Muscle of leg (tissue), 11 donors: ENCODE measurements around the gene TBC1D9B. TPM values are rescaled to one million over a fixed set of nuclear protein-coding genes. Genes with fewer than 3 reads are reported as not detected.
A peak's percentile ranks its signal among the peaks of the same experiment; 100 is the strongest.

Source experiments
- DNase-seq: peaks from one replicate; pipeline ENCODE4 v3.0.0; 2013
- H3K27ac ChIP-seq: one replicate; pipeline ENCODE4 v1.5.1; 2013; ENCODE audit warnings: mild to moderate bottlenecking, low read length, control low read depth
- H3K27me3 ChIP-seq: one replicate; pipeline ENCODE4 v1.6.1; 2013; ENCODE audit warnings: low read length; ENCODE audit not compliant: control insufficient read depth, insufficient read depth
- H3K36me3 ChIP-seq: one replicate; pipeline ENCODE4 v1.6.1; 2013; ENCODE audit warnings: low read length; ENCODE audit not compliant: control insufficient read depth, insufficient read depth
- H3K4me1 ChIP-seq: one replicate; pipeline ENCODE4 v1.6.1; 2013; ENCODE audit warnings: low read length; ENCODE audit not compliant: control insufficient read depth, insufficient read depth
- H3K4me3 ChIP-seq: one replicate; pipeline ENCODE4 v1.5.1; 2013; ENCODE audit warnings: low read length, control low read depth
- H3K9me3 ChIP-seq: replicated peaks from 2 replicates; pipeline ENCODE4 v1.6.1; 2013; ENCODE audit warnings: low read depth, low read length; ENCODE audit not compliant: control insufficient read depth
- WGBS: methylation state at CpG from one replicate; pipeline ENCODE4 v1.1.5; 2013; ENCODE audit warnings: missing lambda C conversion rate; ENCODE audit not compliant: insufficient coverage; 5-methylcytosine and 5-hydroxymethylcytosine counted together
- polyA plus RNA-seq, 8 donors: library from polyadenylated mRNA; unstranded; fragments of 120-200 nt; gene quantifications; one replicate each; pipeline versions ENCODE4 v1.2.1 to v1.2.3, GENCODE V29; 2013; ENCODE audit warnings: inconsistent platforms in 1 of 8, low replicate concordance in 1 of 8; ENCODE audit not compliant: insufficient read length in 8 of 8, insufficient read depth in 1 of 8
- total RNA-seq: library from RNA; stranded (reverse); fragments of 120-200 nt; gene quantifications from one replicate; pipeline ENCODE4 v1.2.4, GENCODE V29; 2013

Gene TBC1D9B
- total and polyA plus RNA-seq, 9 donors, result 20.1 to 71.7 (median 53.8) TPM

- WGBS, result 86% methylated on average over 7 of the region's 8 CpGs
- no peaks in the 10 kb centered on the region for H3K27me3 ChIP-seq
Measured at GRCh38 chr5:179926657-179927056, 19.0 kb upstream of the TBC1D9B start.

DNA sequence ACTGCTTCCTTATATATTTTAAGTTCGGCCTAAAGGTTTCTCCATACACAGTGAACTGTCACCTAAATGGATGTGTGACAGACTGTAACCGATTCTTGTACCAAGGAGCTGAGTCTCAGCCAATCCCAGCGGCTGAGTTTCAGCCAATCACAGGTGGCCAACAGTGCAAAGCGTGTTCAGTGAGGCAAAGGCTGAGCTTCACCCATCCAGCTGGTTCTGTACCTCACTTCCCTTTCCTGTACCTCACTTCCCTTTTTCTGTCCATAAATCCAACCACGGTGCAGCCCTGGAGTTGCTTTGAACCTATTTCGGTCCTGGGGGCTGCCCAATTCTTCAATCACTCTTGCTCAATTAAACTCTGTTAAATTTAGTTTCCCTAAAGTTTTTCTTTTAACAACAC lies 15.7 kb upstream of the TBC1D9B start:
- Histone ChIP-seq H3K4me1 (no peaks in the 10 kb centered on the region), H3K27me3 (no peaks in the 10 kb centered on the region), H3K4me3 (no peak overlapping the region), H3K36me3 (no peaks in the 10 kb centered on the region), H3K9me3 (no peaks in the 10 kb centered on the region), H3K27ac (no peak overlapping the region)
- WGBS, result 73% methylated on average over 4 of the region's 6 CpGs
- DNase-seq, result no peak

More at GRCh38 chr5:179926657-179927056, 19.0 kb upstream of the TBC1D9B start:
- no peak overlapping the region for H3K27ac ChIP-seq
- H3K4me1 ChIP-seq, result no peaks in the 10 kb centered on the region
- H3K36me3 ChIP-seq, result no peaks in the 10 kb centered on the region
- DNase-seq, result no peak
- H3K4me3 ChIP-seq, result no peak overlapping the region
- H3K9me3 ChIP-seq, result no peaks in the 10 kb centered on the region

- 80% methylated on average over 1 of the region's 4 CpGs for WGBS
- no peaks in the 10 kb centered on the region for H3K9me3 ChIP-seq
- H3K27ac ChIP-seq, result no peak overlapping the region
- no peak overlapping the region for H3K4me3 ChIP-seq
- no peaks in the 10 kb centered on the region for H3K36me3 ChIP-seq
- no peaks in the 10 kb centered on the region for H3K27me3 ChIP-seq
- H3K4me1 ChIP-seq, result no peaks in the 10 kb centered on the region
- DNase-seq, result no peak
Measured at GRCh38 chr5:179920175-179920574, 12.5 kb upstream of the TBC1D9B start.

- no peaks in the 10 kb centered on the region for H3K4me1 ChIP-seq
- 70% methylated on average over 16 of the region's 20 CpGs for WGBS
- H3K27ac ChIP-seq, result no peak overlapping the region
Measured at GRCh38 chr5:179919487-179920060, 11.9 kb upstream of the TBC1D9B start.

DNA sequence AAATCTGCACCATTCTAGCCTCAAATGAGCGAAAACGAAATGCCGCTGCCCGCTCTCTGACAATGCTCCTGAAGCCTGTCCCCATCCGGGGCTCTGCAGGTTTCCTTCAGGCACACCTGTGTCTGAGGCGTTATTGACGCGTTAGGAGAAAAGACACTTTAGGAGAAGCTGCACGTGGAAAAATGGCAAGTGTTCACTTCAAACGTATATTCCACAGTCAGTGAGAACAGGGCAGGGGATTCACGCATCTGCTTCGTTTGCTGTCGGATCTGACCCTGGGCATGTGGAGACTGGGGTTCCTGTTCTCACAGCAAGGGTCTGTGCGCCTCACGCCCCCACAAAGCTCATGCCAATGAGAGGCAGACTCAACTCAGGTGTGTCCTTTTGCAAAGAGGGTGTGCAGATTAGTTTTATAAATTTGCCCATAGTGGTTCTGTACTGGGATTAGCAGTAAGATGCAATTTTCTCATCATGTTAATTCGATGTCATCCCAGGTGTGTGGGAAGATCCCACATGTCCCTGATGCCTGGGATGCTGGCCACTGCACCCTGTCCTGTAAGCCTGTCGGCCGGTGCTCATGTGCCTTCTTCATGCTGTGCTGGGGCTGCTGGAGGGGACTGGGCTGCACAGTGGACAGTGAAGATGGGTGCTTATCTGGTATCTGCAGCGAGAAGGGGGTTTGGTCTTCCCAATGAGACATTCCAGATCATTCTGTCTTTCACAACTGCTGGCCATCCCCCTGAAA lies 11.2 kb upstream of the TBC1D9B start:
- H3K4me3 ChIP-seq, result no peak overlapping the region
- no peaks in the 10 kb centered on the region for H3K27me3 ChIP-seq
- 74% methylated on average over 11 of the region's 19 CpGs for WGBS
- H3K9me3 ChIP-seq, result no peaks in the 10 kb centered on the region
- H3K27ac ChIP-seq, result no peak overlapping the region
- peaks cover 2% of the 10 kb centered on the region for H3K4me1 ChIP-seq
- H3K36me3 ChIP-seq, result no peaks in the 10 kb centered on the region
- no peak for DNase-seq

More at GRCh38 chr5:179919487-179920060, 11.9 kb upstream of the TBC1D9B start:
- Histone ChIP-seq H3K36me3 (no peaks in the 10 kb centered on the region), H3K4me3 (no peak overlapping the region), H3K9me3 (no peaks in the 10 kb centered on the region), H3K27me3 (no peaks in the 10 kb centered on the region)
- no peak for DNase-seq

DNA sequence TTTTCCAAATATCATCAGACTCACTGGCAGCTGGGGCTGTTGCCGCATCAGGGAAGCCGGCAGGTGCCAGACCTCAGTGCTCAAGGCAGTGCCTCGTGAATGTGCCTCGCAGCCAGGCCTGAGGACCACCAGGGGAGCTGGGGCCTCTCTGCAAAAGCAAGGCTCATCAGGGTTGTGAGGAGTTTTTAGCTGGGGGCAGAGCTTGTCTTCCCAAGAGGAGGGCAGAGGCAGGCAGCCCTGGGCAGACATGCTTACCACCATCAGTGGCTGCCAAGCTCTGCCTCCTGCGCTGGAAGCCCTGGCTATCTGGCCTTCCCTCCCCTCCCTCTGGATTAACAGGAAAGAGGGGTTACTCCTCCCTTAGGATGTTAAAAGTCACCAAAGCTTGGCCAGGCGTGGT lies 8.8 kb upstream of the TBC1D9B start:
- H3K36me3 ChIP-seq, result no peaks in the 10 kb centered on the region
- peaks cover 7% of the 10 kb centered on the region for H3K4me1 ChIP-seq
- DNase-seq, result no peak
- H3K4me3 ChIP-seq, result no peak overlapping the region
- H3K27me3 ChIP-seq, result no peaks in the 10 kb centered on the region
- H3K27ac ChIP-seq, result no peak overlapping the region
- 80% methylated on average over 1 of the region's 6 CpGs for WGBS
- H3K9me3 ChIP-seq, result no peaks in the 10 kb centered on the region

DNA sequence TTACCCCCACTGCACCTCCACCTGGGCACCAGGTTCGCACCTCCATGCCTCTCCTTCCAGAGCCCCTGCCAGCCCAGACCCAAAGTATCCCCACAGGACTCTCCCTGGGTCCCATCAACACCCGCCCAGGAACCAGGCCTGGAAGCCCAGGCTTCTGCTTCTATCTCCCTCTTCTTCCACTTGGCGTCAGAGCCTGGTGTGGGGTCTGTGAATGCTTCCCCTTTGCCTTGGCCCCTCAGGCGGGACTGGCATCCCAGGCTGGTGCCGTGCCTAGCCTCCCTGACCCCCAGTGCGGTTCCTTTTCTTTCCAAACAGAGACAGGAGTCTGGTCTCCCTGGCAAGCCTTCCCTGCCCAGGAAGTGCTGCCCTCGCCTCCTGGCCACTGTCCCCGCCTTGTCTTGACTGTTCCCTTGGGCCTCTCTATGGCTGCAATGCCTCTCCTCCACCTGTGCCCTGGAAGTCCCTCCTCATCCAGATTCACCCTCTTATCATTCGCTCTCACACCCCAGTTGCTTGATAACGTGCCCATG lies 7.8 kb upstream of the TBC1D9B start:
- Histone ChIP-seq H3K27me3 (no peaks in the 10 kb centered on the region), H3K9me3 (no peaks in the 10 kb centered on the region), H3K36me3 (no peaks in the 10 kb centered on the region), H3K4me3 (no peak overlapping the region), H3K27ac (no peak overlapping the region), H3K4me1 (peaks cover 7% of the 10 kb centered on the region)
- 79% methylated on average over 9 of the region's 10 CpGs for WGBS
- DNase-seq, result no peak

- Histone ChIP-seq H3K27ac (peak overlapping the region; percentile 7), H3K27me3 (no peaks in the 10 kb centered on the region), H3K4me3 (no peak overlapping the region), H3K36me3 (no peaks in the 10 kb centered on the region), H3K9me3 (no peaks in the 10 kb centered on the region), H3K4me1 (peaks cover 7% of the 10 kb centered on the region)
- peak; percentile 27 for DNase-seq
- WGBS, result 60% methylated on average over 2 of the region's 8 CpGs
Measured at GRCh38 chr5:179914032-179914755, 6.5 kb upstream of the TBC1D9B start.

GRCh38 chr5:179913461-179913860 lies 5.8 kb upstream of the TBC1D9B start:
- H3K27ac ChIP-seq, result peak overlapping the region; percentile 7
- no peaks in the 10 kb centered on the region for H3K27me3 ChIP-seq
- 97% methylated on average over 8 of the region's 9 CpGs for WGBS

GRCh38 chr5:179912951-179913350 lies 5.3 kb upstream of the TBC1D9B start:
- no peak overlapping the region for H3K27ac ChIP-seq
- H3K27me3 ChIP-seq, result no peaks in the 10 kb centered on the region
- no peak overlapping the region for H3K4me3 ChIP-seq
- 87% methylated on average over 12 of the region's 19 CpGs for WGBS
- DNase-seq, result no peak
- H3K36me3 ChIP-seq, result no peaks in the 10 kb centered on the region
- H3K9me3 ChIP-seq, result no peaks in the 10 kb centered on the region
- H3K4me1 ChIP-seq, result peaks cover 14% of the 10 kb centered on the region

More at GRCh38 chr5:179913461-179913860, 5.8 kb upstream of the TBC1D9B start:
- no peak for DNase-seq
- Histone ChIP-seq H3K4me3 (no peak overlapping the region), H3K36me3 (no peaks in the 10 kb centered on the region), H3K9me3 (no peaks in the 10 kb centered on the region), H3K4me1 (peaks cover 10% of the 10 kb centered on the region)
